ENCODE results near the gene HSP90AB1.

Gene HSP90AB1

GRCh38 chr6:44235891-44236516 lies 10.9 kb upstream of the HSP90AB1 start:
- no peak for DNase-seq

- DNase-seq, result peak; percentile 76
These were observed 9.7 kb upstream of the HSP90AB1 start for GRCh38 chr6:44237021-44237812.

- peak; percentile 87 for DNase-seq
These were observed 9.0 kb upstream of the HSP90AB1 start for GRCh38 chr6:44237813-44238433.

DNA sequence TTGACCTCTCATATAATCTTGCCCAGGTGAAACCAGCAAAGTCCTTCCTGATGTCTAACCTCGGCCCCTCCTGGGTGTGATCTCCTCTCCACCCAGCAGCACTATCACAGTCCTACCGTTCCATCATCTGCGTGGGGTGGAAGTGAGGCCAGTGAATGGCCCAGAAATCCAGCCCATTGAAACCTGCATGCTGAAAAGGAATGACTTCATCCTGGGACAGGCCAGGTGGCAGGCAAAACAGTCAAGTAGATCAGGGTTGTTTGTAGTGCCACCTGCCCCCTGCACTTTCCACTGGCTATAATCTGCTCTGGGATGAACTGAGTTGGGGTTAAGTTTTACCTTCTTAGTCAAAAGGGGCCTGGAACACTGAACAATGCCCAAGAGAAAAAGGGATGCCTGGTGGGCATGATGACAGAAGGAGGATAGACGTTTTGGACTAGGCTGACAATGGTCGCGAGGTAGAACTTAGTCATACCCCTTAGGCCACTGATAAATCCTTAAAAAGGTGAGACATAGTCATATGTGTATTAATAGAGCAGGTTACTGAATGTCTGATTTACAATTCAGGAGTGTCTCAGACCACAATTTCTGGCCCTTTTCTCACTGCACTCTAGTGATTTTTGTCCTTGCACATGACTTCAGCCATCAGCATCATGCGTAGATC lies 8.1 kb upstream of the HSP90AB1 start:
- no peak for DNase-seq

DNA sequence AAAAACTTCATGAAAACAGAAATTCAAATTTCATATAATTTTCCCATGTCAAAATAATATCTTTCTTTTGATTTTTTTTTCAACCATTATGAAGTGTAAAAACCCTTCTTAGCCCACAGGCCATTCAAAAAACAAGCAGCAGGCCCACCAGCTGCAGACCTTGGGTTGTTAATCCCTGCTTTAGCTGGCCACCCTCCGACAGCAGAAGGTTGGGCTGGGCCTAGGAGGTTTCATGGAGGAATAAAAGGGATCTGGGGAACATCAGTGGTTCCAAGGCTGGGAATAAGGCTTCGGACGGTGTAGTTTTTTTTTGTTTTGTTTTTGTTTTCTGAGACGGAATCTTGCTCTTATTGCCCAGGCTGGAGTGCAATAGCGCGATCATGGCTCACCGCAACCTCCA lies 3.6 kb upstream of the HSP90AB1 start:
- DNase-seq, result no peak

DNA sequence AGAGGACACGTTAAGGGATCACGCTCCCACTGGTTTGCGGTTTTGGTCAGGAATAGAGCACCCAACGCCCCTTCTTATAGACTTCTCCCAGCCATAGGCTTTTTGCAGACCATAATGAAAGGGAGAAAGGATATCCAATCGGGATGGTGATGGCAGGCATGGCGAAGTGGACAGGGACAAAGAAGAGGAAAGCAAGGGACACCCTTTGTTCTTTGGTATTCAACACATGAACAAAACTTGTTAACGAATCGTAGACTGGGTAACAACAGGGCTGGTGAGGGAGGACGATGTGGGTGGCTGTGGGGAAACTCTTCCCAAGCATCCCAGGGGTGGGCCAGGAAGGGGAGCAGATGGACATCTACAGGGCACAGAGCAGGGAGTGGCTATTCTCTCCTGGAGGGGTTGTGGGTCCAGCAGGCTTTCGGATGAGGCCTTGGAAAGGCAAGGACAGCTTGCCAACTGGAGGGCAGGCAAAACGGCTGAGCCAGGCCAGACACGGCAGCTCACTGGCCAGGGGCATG lies 1.4 kb upstream of the HSP90AB1 start:
- DNase-seq, result no peak

DNA sequence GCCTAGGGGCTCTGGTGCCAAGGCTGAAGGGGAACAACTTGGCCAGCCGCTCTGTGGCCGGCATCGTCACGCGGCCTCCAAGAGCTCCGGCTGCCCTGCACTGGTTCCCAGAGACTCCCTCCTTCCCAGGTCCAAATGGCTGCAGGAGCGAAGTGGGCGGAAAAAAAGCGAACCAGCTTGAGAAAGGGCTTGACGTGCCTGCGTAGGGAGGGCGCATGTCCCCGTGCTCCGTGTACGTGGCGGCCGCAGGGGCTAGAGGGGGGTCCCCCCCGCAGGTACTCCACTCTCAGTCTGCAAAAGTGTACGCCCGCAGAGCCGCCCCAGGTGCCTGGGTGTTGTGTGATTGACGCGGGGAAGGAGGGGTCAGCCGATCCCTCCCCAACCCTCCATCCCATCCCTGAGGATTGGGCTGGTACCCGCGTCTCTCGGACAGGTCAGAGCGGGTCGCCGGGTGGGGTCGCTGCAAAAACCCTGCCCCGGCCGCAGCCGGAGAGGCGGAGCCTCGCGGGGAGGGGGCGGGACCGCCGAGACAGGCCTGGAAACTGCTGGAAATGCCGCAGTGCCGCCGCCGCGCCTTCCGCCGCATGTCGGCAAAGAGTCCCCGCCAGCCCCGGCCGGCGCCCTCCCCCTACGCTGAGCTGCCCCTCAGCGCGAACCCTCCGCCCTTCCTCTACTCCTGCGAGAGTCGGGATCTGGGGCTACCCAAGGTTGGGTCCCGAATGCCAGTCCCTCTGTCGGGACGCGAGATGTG lies 814 bp upstream of the HSP90AB1 start:
- peak; percentile 81 for DNase-seq

DNA sequence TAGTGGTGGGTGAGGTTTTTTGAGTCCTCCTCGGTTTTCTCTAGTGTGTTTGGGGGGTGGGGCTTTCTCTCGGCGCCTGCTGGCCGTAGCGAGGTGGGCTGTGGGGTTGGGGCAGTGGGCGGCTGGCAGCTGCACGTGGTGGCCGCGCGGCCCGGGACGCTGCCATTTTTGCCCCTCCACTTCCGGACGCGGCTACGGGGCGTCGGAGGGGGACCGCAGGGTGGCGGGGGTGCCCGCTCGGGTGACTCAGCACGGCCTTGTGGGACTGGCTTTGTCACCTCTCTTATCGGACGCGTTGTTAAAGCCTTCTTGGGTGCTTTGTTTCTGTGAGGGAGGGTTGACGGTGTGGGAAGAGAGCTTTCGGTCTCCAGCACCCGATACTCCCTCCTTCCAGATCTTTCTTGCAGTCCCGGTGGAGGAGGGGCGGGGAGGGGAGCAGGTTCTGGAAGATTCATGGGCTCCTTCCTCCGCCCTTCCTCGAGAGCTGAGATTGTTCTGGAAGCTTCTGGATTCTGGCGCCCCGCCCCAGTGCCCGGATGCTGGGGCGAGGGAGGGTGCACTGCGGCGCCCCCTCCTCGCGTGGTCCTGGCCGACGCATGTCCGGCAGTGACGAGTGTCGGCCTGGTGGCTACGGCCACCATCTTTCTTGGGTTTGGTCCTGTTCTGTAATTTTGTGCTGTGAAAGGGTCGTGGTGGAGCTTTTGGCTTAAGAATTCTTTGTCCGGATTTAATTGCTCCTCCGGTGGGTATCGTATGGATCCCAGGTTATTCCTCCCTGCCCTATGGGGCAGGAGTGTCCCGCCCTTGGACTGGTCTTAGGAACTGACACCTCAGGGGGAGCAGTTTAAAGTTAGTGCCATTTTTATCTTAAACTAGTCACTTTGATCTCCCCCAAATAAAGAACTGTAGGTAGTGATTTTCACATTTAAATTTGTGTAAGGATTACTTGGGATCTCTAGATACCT lies 719 bp downstream of the HSP90AB1 start:
- peak; percentile 78 for DNase-seq

DNA sequence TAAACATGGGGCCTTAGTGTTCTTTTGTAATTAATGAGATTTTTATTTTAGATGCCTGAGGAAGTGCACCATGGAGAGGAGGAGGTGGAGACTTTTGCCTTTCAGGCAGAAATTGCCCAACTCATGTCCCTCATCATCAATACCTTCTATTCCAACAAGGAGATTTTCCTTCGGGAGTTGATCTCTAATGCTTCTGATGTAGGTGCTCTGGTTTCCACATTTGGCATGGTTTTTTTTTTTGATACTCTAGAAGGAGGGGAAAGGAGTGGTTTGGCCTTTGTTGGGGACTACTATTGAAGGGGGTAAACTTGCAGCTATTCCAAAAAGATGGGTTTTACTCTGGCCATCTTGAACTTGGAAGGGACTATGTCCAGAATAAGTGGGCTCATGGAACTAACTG lies 1.7 kb downstream of the HSP90AB1 start:
- DNase-seq, result no peak

DNA sequence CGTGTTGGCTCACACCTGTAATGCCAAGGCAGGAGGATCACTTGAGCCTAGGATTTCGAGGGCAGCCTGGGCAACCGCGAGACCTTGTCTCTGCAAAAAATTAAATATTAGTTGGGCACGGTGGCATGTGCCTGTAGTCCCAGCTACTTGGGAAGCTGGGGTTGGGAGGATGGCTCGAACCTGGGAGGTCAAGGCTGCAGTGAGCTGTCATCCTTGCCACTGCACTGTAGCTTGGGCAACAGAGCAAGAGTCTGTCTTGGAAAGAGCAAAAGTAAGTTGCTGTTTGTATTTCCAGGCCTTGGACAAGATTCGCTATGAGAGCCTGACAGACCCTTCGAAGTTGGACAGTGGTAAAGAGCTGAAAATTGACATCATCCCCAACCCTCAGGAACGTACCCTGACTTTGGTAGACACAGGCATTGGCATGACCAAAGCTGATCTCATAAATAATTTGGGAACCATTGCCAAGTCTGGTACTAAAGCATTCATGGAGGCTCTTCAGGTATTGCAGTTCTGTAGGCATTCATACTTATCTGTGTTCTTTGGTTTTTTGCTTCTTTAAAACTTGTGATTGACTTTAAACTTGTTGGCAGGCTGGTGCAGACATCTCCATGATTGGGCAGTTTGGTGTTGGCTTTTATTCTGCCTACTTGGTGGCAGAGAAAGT lies 2.3 kb downstream of the HSP90AB1 start:
- DNase-seq, result no peak

- no peak for DNase-seq
These were observed 3.3 kb downstream of the HSP90AB1 start for GRCh38 chr6:44250067-44250717.

- DNase-seq, result no peak
These were observed 3.8 kb downstream of the HSP90AB1 start for GRCh38 chr6:44250718-44251123.

- no peak for DNase-seq
These were observed 4.9 kb downstream of the HSP90AB1 start for GRCh38 chr6:44251576-44252524.

DNA sequence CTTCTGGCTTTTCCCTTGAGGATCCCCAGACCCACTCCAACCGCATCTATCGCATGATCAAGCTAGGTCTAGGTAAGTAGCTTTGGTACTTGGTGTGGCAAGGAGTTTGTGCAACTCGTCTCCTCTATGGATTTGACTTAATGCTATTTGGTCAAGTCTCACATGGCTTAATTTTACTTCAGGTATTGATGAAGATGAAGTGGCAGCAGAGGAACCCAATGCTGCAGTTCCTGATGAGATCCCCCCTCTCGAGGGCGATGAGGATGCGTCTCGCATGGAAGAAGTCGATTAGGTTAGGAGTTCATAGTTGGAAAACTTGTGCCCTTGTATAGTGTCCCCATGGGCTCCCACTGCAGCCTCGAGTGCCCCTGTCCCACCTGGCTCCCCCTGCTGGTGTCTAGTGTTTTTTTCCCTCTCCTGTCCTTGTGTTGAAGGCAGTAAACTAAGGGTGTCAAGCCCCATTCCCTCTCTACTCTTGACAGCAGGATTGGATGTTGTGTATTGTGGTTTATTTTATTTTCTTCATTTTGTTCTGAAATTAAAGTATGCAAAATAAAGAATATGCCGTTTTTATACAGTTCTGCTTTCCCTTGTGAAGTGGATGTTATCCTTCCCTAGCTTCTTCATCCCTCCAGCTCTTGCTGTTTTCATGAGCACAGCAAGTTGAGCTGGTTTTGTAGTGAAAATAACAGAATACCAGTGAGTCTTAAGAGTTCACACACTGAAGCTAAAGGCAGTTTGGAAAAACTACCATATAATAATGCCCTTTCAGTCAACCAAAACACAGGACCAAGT lies 6.6 kb downstream of the HSP90AB1 start:
- DNase-seq, result no peak

DNA sequence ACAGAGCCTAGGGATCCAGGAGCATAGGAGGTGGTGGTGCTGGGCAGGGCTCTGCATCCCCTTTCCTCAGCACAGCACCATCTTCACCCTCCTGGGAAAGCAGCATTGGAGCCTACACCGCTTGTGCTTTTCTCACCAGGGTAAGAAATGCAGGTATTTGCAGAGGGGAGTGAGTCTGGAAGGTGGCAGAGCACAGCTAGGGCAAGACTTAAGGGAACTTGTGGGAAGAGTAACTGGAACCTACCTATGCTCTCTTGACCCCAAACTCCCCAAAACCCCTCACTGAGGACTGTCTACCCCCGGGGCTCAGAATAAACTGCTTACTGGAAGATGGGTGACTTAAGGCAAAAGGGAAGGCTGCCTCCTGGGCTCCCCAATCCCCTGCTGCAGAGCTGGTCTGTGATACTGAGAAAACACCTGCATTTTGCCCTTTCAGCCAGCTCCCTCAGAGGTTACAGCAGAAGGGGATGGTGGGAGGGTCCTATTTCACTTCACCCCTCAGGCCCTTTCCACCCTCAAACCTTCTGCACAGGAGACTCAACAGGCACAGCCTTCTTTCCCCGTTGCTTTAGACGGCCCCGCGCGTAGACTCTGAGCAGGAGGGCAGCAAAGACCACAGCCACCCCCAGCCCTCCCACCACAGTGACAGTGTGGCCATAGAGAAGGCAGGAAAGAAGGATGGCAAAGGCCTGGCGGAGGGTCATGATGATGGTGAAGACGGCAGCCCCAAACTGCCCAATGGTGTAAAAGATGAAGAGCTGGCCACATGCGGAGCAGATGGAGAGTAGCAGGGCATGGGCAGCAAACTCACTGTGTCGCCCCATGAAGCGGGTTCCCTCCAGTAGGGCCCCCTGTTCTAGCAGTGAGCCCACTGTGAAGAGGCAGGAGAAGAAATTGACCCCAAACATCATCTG lies 7.5 kb downstream of the HSP90AB1 start:
- DNase-seq, result no peak

- no peak for DNase-seq
These were observed 8.4 kb downstream of the HSP90AB1 start for GRCh38 chr6:44255105-44255808.

Data from midbrain (tissue), 1 donor.